ENCODE measurements around the gene CRYBA4. TPM values are rescaled to one million over a fixed set of nuclear protein-coding genes. Genes with fewer than 3 reads are reported as not detected.

CRYBA4 gene
- total RNA-seq, 2 donors from 2014 or later: 0.47 TPM; not detected in 1

- Histone ChIP-seq H3K27ac (no peak overlapping the region), H3K9ac (ENCODE audit: low read depth in 2 of 2, low read length in 2 of 2) (no peak overlapping the region), H3K9me3 (no peaks in the 10 kb centered on the region), H3K27me3 (peaks cover 24% of the 10 kb centered on the region), H3K4me1 (peaks cover 7% of the 10 kb centered on the region), H3K36me3 (no peaks in the 10 kb centered on the region), H3K4me3 (no peak overlapping the region)
- TF ChIP-seq CTCF (IDR thresholded peaks at IDR 0.05): no peak
- intact Hi-C loops (cut with DNase I): no loop called here
- no peak for DNase-seq
These were observed 38.6 kb downstream of the CRYBA4 start for GRCh38 chr22:26660356-26660755.

GRCh38 chr22:26660961-26661578 lies 39.3 kb downstream of the CRYBA4 start:
- Histone ChIP-seq H3K27me3 (peaks cover 24% of the 10 kb centered on the region), H3K36me3 (no peaks in the 10 kb centered on the region), H3K4me3 (no peak overlapping the region), H3K9ac (ENCODE audit: low read depth in 2 of 2, low read length in 2 of 2) (no peak overlapping the region), H3K4me1 (peaks cover 7% of the 10 kb centered on the region), H3K9me3 (no peaks in the 10 kb centered on the region), H3K27ac (no peak overlapping the region)
- DNase-seq: no peak
- intact Hi-C loops (cut with DNase I): no loop called here
- TF ChIP-seq CTCF (IDR thresholded peaks at IDR 0.05): no peak

- no peak for TF ChIP-seq CTCF (IDR thresholded peaks at IDR 0.05)
- Histone ChIP-seq H3K9me3 (no peaks in the 10 kb centered on the region), H3K36me3 (no peaks in the 10 kb centered on the region), H3K4me1 (peaks cover 7% of the 10 kb centered on the region), H3K9ac (ENCODE audit: low read depth in 2 of 2, low read length in 2 of 2) (no peak overlapping the region), H3K27ac (no peak overlapping the region), H3K27me3 (peaks cover 17% of the 10 kb centered on the region), H3K4me3 (no peak overlapping the region)
- intact Hi-C loops (cut with DNase I): no loop called here
- no peak for DNase-seq
These were observed 40.4 kb downstream of the CRYBA4 start for GRCh38 chr22:26662160-26662559.

- Histone ChIP-seq H3K27me3 (peaks cover 5% of the 10 kb centered on the region), H3K9me3 (no peaks in the 10 kb centered on the region), H3K9ac (ENCODE audit: low read depth in 2 of 2, low read length in 2 of 2) (no peak overlapping the region), H3K4me1 (peaks cover 7% of the 10 kb centered on the region), H3K27ac (no peak overlapping the region), H3K36me3 (no peaks in the 10 kb centered on the region), H3K4me3 (no peak overlapping the region)
- intact Hi-C loops (cut with DNase I): no loop called here
- DNase-seq: no peak
- no peak for TF ChIP-seq CTCF (IDR thresholded peaks at IDR 0.05)
These were observed 41.7 kb downstream of the CRYBA4 start for GRCh38 chr22:26663374-26663923.

- H3K4me3 ChIP-seq: no peak overlapping the region
- intact Hi-C loops (cut with DNase I): no loop called here
- peak; percentile 18 for TF ChIP-seq CTCF (IDR thresholded peaks at IDR 0.05)
- DNase-seq: no peak
- peak overlapping the region in 1 of 2 donors; percentile 24 for H3K9ac ChIP-seq (ENCODE audit: low read depth in 2 of 2, low read length in 2 of 2)
- H3K36me3 ChIP-seq: no peaks in the 10 kb centered on the region
- no peaks in the 10 kb centered on the region for H3K27me3 ChIP-seq
- no peaks in the 10 kb centered on the region for H3K9me3 ChIP-seq
- no peaks in the 10 kb centered on the region for H3K4me1 ChIP-seq
- H3K27ac ChIP-seq: no peak overlapping the region
These were observed 44.1 kb downstream of the CRYBA4 start for GRCh38 chr22:26665813-26666231.

Measured in colonic mucosa (tissue), 4 donors.